ENCODE data around the gene TSSC4.

GRCh38 chr11:2395856-2396255 is 4.7 kb upstream of the TSSC4 start:
- TF ChIP-seq CTCF (conservative IDR thresholded peaks at IDR 0.05) (no peak), EZH2 (IDR thresholded peaks at IDR 0.05; ENCODE audit: low read depth) (no peak)

Measured in PC-9 (cell line).